Endothelial cell of umbilical vein (primary cell): ENCODE data around the gene VSIG10L.

Experiments
- CTCF ChIP-seq, 2 donors: IDR thresholded peaks; 1 replicate in 1 of 2; 2 replicates in 1 of 2; pipeline ENCODE4 v1.5.1; 2011; ENCODE audit warnings: low read length in 2 of 2, mild to moderate bottlenecking in 2 of 2, moderate library complexity in 2 of 2, control low read depth in 1 of 2, inconsistent platforms in 1 of 2, low read depth in 1 of 2; ENCODE audit not compliant: insufficient read depth in 1 of 2; ENCODE audit errors: extremely low read depth in 1 of 2
- MAX ChIP-seq: IDR thresholded peaks from 2 replicates; pipeline ENCODE4 v1.6.1; 2011; ENCODE audit not compliant: insufficient read depth, insufficient read length
- MYC ChIP-seq: IDR thresholded peaks from one replicate; pipeline ENCODE4 v1.6.1; 2011; ENCODE audit warnings: mild to moderate bottlenecking, low read depth, low read length
- POLR2A ChIP-seq: IDR thresholded peaks from 2 replicates; pipeline ENCODE4 v1.6.1; 2012; ENCODE audit warnings: low read depth, mild to moderate bottlenecking, control low read depth, low read length

GRCh38 chr19:51365965-51366388, 24.0 kb upstream of the VSIG10L start, which contains the start of gene ETFB:
- no peak for TF ChIP-seq POLR2A
- TF ChIP-seq MYC, result no peak
- TF ChIP-seq CTCF (IDR thresholded peaks at IDR 0.05; ENCODE audit: extremely low read depth in 1 of 2, insufficient read depth in 1 of 2, low read depth in 1 of 2, low read length in 2 of 2), result no peak
- no peak for TF ChIP-seq MAX
